Peyer's patch (tissue), 4 donors: ENCODE measurements around the gene BMPER. TPM values are rescaled to one million over a fixed set of nuclear protein-coding genes. Genes with fewer than 3 reads are reported as not detected.

Experiments used
- DNase-seq, 3 donors: peaks; one replicate each; pipeline ENCODE4 v3.0.0-alpha.2; 2017 to 2019
- H3K27ac ChIP-seq, 4 donors: fragments of 200-600 bp; sonication (generic); one replicate each; pipeline ENCODE4 v1.5.1; 2016 to 2019
- H3K27me3 ChIP-seq, 2 donors: fragments of 200-600 bp; sonication (generic); one replicate each; pipeline ENCODE4 v1.5.1; 2019
- H3K36me3 ChIP-seq, 3 donors: fragments of 200-600 bp; sonication (generic); one replicate each; pipeline ENCODE4 v1.5.1; 2016 to 2019
- H3K4me1 ChIP-seq, 4 donors: fragments of 200-600 bp; sonication (generic); one replicate each; pipeline ENCODE4 v1.5.1; 2016 to 2019
- H3K4me3 ChIP-seq, 4 donors: fragments of 200-600 bp; sonication (generic); 1 replicate in 3 of 4; 2 replicates in 1 of 4; pipeline ENCODE4 v1.5.1; 2016 to 2019; ENCODE audit warnings: mild to moderate bottlenecking in 1 of 4
- H3K9me3 ChIP-seq, 4 donors: fragments of 200-600 bp; sonication (generic); one replicate each; pipeline ENCODE4 v1.5.1; 2016 to 2019; ENCODE audit warnings: mild to moderate bottlenecking in 1 of 4
- CTCF ChIP-seq, 6 experiments: fragments of 450-650 bp in 4 of 6; fragments of 200-600 bp in 2 of 6; sonication (generic) in 1 of 6; IDR thresholded peaks; one replicate each; pipeline ENCODE4 v1.5.1; 2017 to 2019; ENCODE audit warnings: antibody characterized with exemption in 6 of 6, mild to moderate bottlenecking in 3 of 6, moderate library complexity in 1 of 6
- POLR2A ChIP-seq, 2 donors: fragments of 450-650 bp; IDR thresholded peaks; one replicate each; pipeline ENCODE4 v1.5.1; 2017; ENCODE audit warnings: antibody characterized with exemption in 2 of 2, mild to moderate bottlenecking in 2 of 2, moderate library complexity in 2 of 2
- total RNA-seq, 4 donors: library from RNA; depleted of rRNA; stranded (reverse); fragments of >200 nt; gene quantifications; one replicate each; pipeline ENCODE4 v1.1.0, GENCODE V29; 2016

The BMPER gene
- total RNA-seq, 4 donors from 2014 or later: 4.0 to 50.3 (median 17.6) TPM

- Histone ChIP-seq H3K9me3 (no peaks in the 10 kb centered on the region), H3K4me1 (no peaks in the 10 kb centered on the region), H3K27me3 (no peaks in the 10 kb centered on the region), H3K36me3 (no peaks in the 10 kb centered on the region), H3K27ac (no peak overlapping the region), H3K4me3 (no peak overlapping the region)
- no peak for TF ChIP-seq CTCF (IDR thresholded peaks at IDR 0.05)
- TF ChIP-seq POLR2A (IDR thresholded peaks at IDR 0.05): no peak
- DNase-seq: no peak
Observed at GRCh38 chr7:34019301-34019790, 114.0 kb downstream of the BMPER start.

- no peak overlapping the region for H3K27ac ChIP-seq
- no peaks in the 10 kb centered on the region for H3K36me3 ChIP-seq
- TF ChIP-seq POLR2A (IDR thresholded peaks at IDR 0.05) (no peak), CTCF (IDR thresholded peaks at IDR 0.05) (no peak)
- H3K4me3 ChIP-seq: no peak overlapping the region
- no peaks in the 10 kb centered on the region for H3K4me1 ChIP-seq
- no peaks in the 10 kb centered on the region for H3K27me3 ChIP-seq
- H3K9me3 ChIP-seq: no peaks in the 10 kb centered on the region
- DNase-seq: no peak
Observed at GRCh38 chr7:34022626-34023025, 117.3 kb downstream of the BMPER start.

GRCh38 chr7:34025600-34025999 lies 120.3 kb downstream of the BMPER start:
- TF ChIP-seq POLR2A (IDR thresholded peaks at IDR 0.05): no peak
- TF ChIP-seq CTCF (IDR thresholded peaks at IDR 0.05): no peak

GRCh38 chr7:34026481-34027190 lies 121.3 kb downstream of the BMPER start:
- Histone ChIP-seq H3K27me3 (no peaks in the 10 kb centered on the region), H3K36me3 (no peaks in the 10 kb centered on the region), H3K4me3 (no peak overlapping the region), H3K9me3 (no peaks in the 10 kb centered on the region), H3K4me1 (no peaks in the 10 kb centered on the region), H3K27ac (no peak overlapping the region)
- TF ChIP-seq POLR2A (IDR thresholded peaks at IDR 0.05): no peak
- TF ChIP-seq CTCF (IDR thresholded peaks at IDR 0.05): no peak
- DNase-seq: no peak

More at GRCh38 chr7:34025600-34025999, 120.3 kb downstream of the BMPER start:
- no peaks in the 10 kb centered on the region for H3K27me3 ChIP-seq
- no peaks in the 10 kb centered on the region for H3K36me3 ChIP-seq
- no peaks in the 10 kb centered on the region for H3K4me1 ChIP-seq
- no peak for DNase-seq
- no peaks in the 10 kb centered on the region for H3K9me3 ChIP-seq
- no peak overlapping the region for H3K27ac ChIP-seq
- no peak overlapping the region for H3K4me3 ChIP-seq

- TF ChIP-seq POLR2A (IDR thresholded peaks at IDR 0.05): no peak
- TF ChIP-seq CTCF (IDR thresholded peaks at IDR 0.05): no peak
- Histone ChIP-seq H3K27ac (no peak overlapping the region), H3K4me3 (no peak overlapping the region), H3K27me3 (no peaks in the 10 kb centered on the region), H3K9me3 (no peaks in the 10 kb centered on the region), H3K36me3 (no peaks in the 10 kb centered on the region), H3K4me1 (peaks cover 0 to 5% (median 0%) of the 10 kb centered on the region in 4 donors)
- DNase-seq: no peak
Observed at GRCh38 chr7:34031156-34031555, 125.8 kb downstream of the BMPER start.
